ENCODE results near the gene SLC12A9.
"Not testable (repeated sequence)": the region's sequence is repeated elsewhere in the genome, so short reads cannot be mapped to it uniquely, and the experiment has no call there.

Gene SLC12A9

DNA sequence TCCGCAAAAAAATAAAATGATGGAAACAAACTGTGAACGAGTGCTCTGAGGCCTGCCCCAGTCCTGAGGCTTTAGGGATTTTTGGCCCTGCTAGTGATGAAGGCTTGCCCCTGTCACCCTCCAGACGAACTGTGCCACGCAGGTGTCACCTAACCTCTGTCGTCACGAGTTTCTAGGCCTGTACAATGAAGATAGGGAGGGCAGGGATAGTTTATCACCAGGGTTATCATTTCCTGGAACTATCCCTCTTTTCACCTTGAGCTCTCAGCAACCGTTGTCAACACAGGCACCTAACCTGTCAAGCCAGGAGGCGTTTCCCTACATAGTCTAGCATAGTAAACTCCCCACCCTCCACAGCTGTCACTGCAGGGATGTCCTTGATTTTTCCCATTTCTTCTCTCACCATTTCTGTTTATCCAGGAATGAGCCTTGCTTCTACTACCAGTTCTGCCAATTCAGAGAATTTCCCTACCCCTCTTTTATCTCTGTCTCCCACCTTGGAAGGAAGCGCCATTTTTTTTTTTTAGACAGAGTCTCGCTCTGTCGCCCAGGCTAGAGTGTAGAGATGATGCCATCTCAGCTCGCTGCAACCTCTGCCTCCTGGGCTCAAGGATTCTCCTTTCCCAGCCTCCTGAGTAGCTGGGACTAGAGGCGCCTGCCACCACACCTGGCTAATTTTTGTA is 45.4 kb downstream of the SLC12A9 start:
- no peak for DNase-seq

DNA sequence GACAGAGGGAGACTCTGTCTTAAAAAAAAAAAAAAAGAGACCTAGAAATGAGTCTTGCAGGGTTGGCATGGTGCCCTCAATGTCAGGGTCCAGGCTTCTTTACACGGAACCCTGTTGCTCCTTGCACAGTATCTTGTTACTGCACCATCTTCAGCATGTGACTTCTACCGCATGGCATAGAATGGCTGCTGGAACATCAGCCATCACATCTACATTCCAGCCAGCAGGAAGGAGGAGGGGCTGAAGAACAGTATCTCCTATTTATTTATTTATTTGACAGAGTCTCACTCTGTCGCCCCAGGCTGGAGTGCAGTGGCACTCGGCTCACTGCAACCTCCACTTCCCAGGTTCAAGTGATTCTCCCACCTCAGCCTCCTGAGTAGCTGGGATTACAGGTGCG is 46.9 kb downstream of the SLC12A9 start:
- DNase-seq: no peak

- no peak for DNase-seq
Measured at GRCh38 chr7:100900978-100901377, 48.5 kb downstream of the SLC12A9 start.

DNA sequence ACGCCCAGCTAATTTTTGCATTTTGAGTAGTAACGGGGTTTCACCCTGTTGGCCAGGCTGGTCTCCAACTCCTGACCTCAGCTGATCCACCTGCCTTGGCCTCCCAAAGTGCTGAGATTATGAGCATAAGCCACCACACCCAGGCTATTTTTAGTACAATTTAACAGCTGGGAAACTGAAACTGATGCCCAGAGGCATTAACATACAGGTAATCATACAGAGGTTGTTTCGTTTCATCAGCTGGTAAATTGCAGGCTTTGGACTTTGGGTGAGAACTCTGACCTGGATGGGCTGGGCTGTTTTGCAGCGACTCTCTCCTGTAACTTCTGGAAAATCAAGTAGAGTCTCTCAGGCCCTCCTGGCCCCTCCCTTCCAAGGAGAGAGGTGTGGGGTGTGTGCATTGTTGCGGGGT is 49.4 kb downstream of the SLC12A9 start:
- no peak for DNase-seq

DNA sequence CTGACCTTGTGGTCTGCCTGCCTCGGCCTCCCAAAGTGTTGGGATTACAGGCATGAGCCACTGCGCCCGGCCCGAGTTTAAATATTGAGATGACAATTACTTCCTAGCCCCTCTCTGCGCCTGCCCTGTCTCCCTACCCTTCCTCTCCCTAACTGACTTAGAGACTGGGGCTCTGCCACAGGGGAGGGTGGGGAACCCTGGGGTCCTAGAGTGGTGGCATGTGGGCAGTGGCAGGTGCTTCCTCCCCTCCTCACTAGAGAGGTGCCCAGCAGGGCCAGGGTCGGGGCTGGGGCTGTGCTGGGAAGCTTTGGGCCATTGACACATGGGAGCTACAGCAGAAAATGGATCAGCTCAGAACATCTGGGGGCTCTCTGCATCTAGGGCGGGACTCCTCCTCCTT is 50.1 kb downstream of the SLC12A9 start:
- DNase-seq: no peak

DNA sequence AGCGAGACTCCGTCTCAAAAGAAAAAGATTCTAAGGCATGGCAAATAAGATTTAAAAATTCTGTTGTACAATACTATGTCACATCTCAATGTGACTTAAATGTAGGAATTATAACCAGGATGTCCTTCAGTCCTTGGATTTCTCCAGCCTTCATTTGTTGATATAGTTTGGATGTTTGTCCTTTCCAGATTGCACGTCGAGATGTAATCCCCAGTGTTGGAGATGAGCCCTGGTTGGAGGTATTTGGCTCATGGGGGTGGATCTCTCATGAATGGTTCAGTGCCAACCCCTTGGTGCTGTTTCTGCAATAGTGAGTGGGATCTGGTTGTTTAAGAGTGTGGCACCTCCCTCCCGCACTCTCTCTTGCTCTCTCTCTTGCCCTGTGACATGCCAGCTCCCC is 56.0 kb downstream of the SLC12A9 start:
- no peak for DNase-seq

DNA sequence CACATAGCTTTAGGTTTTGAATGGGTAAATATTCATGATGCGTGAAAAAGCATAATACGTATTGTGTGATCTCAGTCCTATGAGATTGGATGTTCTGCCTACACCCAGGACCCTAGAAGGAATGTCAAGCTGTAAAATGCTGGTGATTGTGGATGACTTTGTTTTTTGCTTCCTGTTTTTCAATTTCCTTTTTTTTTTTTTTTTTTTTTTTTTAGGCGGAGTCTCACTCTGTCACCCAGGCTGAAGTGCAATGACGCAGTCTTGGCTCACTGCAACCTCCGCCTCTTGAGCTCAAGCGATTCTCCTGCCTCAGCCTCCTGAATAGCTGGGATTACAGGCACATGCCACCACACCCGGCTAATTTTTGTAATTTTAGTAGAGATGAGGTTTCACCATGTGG is 57.9 kb downstream of the SLC12A9 start:
- DNase-seq: not testable (repeated sequence)

GRCh38 chr7:100911484-100911883 is 59.0 kb downstream of the SLC12A9 start:
- no peak for DNase-seq

DNA sequence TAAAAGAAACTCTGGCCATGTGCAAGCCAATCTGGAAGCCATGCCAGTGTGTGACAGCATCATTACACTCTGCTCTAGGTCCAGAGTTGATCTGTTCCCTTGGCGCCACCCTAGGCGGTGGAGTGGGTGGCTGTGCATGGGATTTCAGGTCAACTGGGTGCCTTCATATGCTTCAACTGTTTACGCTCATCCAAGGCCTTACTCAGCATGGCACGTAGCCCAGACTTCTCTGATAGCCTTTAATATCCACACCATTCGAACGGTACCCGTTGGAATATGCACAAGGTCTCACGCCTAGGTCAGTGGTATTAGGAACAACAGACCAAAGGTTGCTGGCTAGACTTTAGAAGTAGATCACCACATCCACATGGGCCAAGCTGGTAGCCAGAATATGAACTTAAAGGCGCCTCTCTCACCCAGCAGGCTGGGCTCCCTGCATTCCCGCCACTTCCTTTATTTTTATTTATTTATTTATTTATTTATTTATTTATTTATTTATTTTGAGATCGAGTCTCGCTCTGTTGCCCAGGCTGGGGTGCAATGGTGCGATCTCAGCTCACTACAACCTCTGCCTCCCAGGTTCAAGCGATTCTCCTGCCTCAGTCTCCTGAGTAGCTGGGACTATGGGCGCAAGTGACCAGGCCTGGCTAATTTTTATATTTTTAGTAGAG is 61.8 kb downstream of the SLC12A9 start:
- DNase-seq: no peak

GRCh38 chr7:100914879-100915447 is 62.5 kb downstream of the SLC12A9 start:
- no peak for DNase-seq
